NAMALWA (cell line): Measurements from ENCODE around the gene CDADC1.
A peak's percentile ranks its signal among the peaks of the same experiment; 100 is the strongest.

Source experiments
- DNase-seq: peaks from one replicate; pipeline ENCODE4 v3.0.0-alpha.2; 2015; ENCODE audit warnings: low spot score

The CDADC1 gene

GRCh38 chr13:49247643-49248621, at the start of gene CDADC1:
CDADC1 (plus strand) TSS chr13:49247925; CDS start chr13:49248038, 113 bp downstream.
- peak; percentile 97 for DNase-seq

GRCh38 chr13:49206641-49207040, 41.1 kb upstream of the CDADC1 start:
- no peak for DNase-seq

DNA sequence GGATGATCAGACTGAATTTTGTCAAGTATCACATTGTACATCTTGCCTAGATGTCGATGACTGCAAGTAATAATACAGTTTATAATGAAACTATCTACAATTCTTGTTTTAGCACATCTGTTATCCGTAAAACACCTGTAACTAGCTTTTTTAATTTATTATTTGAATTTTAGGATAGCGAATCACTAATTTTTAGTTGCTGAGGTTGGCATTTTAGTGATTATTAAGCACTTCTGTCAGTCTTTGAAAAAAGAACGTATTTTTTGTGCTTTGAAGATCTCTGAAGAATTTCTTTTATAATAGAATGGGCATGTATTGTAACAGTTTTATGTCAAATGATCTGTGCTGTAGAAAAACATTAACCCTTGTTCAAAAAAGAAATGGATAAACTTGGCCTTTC, 39.1 kb upstream of the CDADC1 start:
- no peak for DNase-seq

- no peak for DNase-seq
These were observed 37.6 kb upstream of the CDADC1 start for GRCh38 chr13:49210114-49210513.

DNA sequence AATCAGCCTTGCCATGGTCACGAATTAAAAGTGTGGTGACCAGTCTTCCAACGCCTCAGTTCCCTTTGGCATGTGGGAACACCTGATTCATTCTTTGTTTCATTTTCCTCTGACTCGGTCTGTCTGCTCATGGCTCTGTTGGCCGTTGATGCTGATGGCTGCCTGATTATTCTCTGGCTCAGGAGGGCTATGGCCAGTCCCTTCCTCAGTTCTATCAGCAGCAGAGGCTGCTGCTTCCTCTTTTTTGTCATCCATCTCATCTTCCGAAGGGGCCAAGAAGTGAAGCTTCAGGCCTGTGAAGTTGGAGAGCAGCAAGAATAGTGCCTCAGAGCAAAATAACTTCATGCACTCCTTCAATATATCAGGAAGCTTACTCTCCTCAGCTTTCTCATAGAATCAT, 37.1 kb upstream of the CDADC1 start:
- no peak for DNase-seq

- peak; percentile 44 for DNase-seq
These were observed 34.2 kb upstream of the CDADC1 start for GRCh38 chr13:49213539-49213938.

DNA sequence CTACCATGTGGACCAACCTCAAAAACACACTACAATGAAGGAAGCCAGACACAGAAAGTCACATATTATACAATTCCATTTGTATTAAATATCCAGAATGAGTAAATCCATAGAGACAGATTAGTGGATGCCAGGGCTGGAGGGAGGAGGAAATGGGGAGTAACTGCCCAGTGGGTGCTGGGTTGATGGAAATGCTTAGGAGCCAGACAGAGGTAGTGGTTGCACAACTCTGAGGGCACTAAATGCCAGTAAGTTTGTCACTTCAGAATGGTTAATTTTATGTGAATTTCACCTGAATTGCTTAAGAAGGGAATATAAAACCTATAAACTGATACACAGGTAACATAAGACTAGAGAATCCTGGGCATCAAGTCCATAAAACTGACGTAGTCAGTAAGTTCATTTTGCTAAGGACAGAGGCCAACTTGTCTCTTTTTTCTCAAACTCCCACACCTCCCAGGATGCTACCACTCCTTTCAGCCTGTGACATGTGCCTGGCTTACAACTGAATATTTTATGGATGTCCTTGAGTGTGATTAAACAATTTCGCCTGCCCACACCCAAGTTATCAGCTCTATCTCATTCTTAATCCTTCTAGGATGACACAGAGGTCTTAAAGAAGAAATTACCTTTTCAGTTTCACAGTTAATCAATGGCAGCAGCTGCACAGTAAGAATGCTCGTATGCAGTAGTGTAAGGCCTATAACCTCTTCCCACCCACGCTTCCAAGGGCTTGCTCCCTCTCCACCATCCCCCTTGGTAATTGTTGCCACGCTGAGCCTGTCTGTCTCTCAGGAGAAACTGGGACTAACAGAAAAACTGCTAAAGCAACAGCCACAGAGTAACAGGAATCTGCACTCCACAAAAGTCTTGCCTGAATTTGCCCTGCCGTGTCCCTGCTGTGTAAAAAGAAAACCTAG, 33.5 kb upstream of the CDADC1 start:
- peak; percentile 15 for DNase-seq

DNA sequence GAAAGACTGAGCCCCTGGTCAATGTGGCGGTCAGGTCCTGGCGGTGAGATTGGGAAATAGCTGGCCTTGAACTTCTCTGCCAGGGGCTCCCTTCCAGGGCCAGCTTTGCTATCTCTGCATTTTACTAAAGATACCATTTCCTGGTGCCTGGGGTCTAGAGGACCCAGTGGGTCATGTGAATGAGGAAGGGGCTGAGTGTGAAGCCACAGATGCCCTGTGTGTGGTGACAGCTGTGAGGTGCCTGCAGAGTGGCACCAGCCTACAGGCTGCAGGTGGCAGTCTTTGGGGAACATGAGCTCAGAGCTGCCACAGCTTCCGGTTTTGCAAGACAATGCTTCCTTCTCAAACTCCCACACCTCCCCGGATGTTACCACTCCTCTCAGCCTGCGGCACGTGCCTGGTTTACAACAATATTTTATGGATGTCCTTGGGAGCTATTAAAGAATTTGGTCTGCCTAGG, 32.8 kb upstream of the CDADC1 start:
- peak; percentile 92 for DNase-seq

DNA sequence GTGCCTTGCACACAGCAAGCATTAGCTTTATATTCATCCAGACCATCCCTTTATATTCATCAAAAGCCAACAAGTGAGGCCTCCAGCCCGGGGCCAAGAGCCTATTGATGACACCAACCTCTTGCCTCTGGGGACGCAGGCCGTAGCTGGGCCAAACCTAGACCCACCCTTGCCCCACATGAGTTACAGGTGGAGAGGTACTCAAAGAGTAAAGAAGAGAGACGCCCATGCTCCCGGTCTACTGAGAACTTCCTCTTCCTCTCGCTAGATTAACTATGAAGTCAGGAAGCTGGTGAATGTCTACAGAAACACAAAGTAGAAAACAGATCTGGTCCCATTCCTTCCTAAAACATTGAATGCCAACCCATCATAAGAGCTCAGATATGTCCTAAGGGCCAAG, 31.4 kb upstream of the CDADC1 start:
- no peak for DNase-seq

DNA sequence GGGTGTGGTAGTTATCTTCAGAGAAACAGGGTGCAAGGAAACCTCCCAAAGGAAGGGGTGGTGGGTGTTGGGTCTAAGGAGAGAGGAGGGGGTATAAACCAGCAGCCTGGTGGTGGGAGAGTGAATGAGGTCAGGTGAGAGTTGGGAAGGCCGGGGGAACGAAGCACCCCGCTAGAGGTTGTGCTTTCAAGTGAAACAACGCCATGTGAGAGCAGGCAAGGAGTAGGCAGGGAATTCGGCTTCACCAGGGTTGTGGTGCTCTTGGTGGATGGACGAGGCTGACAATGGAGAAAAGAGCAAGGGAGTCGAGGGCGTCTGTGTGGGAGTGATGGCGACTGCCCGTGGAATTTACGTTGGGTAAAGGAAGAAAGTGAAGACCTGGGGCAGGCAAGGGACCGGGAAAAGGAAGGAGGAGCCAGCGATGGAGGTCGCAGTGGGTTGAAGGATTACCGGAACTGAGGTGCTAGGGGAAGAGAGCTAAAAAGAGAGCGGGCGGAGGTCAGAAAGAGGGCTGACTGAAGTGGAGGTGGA, 29.7 kb upstream of the CDADC1 start:
- DNase-seq, result no peak

DNA sequence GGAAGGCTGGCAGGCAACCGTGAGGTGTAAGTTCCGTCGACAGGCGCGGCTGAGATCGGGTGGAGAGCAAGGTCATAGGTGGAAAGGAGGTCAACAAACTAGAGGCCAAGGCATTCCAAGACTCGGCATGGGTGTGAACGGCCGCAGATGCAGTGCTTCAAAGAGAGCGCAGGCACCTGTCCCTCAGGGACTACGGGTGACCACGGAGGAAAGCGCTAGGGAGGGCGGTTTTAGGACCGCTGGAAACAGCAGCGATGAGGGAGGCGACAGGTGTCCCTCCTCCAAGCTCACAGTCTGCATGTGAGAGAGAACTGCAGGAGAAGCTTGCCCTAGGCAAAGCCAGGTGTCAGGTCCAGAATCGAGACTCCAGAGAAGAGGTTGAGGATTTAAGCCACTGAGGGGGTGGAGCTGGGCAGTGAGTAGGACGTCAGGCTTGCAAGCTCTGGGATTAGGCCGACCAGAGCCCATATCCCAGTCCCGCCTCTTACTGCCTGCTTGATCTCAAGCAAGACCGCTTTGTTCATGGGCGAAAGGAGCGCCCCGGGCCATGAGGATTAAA, 29.2 kb upstream of the CDADC1 start:
- no peak for DNase-seq

GRCh38 chr13:49219647-49220035, 28.1 kb upstream of the CDADC1 start:
- no peak for DNase-seq

DNA sequence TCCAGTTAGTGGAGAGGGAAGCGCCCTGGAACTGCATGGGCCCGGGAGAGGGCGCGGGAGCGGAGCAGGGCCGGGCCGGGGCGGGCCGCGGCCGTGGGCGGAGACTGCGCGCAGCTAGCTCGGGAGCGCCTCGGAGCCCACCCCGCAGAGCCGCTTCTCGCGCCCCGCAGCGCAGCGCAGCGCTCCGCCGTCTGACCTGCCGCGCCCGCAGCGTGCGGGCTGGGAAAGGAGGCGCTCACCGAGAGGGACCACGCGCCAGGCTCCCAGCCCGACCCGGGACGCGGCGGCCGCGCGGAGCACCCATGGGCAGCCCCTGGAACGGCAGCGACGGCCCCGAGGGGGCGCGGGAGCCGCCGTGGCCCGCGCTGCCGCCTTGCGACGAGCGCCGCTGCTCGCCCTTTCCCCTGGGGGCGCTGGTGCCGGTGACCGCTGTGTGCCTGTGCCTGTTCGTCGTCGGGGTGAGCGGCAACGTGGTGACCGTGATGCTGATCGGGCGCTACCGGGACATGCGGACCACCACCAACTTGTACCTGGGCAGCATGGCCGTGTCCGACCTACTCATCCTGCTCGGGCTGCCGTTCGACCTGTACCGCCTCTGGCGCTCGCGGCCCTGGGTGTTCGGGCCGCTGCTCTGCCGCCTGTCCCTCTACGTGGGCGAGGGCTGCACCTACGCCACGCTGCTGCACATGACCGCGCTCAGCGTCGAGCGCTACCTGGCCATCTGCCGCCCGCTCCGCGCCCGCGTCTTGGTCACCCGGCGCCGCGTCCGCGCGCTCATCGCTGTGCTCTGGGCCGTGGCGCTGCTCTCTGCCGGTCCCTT, 27.5 kb upstream of the CDADC1 start, which contains the start of gene MLNR:
TSS of gene MLNR (plus strand) at position 303 of the 820 bp plus-strand sequence. CDS start at position 303, 0 bp downstream.
- DNase-seq, result no peak

- DNase-seq, result no peak
These were observed 26.7 kb upstream of the CDADC1 start for GRCh38 chr13:49220856-49221589.

GRCh38 chr13:49221590-49221965, 26.1 kb upstream of the CDADC1 start:
- DNase-seq, result no peak

GRCh38 chr13:49225223-49226042, 22.3 kb upstream of the CDADC1 start:
- DNase-seq, result no peak

DNA sequence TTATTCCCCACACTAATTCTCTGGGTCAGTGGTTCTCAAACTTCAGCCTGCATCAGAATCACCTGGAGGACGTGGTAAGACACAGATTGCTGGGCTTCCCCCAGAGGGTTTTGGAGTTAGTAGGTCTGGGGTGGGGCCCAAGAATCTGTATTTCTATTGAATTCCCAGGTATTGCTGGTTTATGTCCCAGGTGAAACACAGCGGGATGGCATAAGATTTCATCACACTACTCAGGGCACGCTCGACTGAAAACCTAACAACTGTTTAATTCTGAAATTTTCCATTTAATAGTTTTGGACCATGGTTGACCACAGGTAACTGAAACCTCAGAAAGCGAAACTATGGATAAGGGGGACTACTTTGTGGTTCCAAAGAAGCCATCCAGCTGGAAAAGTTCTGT, 21.1 kb upstream of the CDADC1 start:
- DNase-seq, result no peak

DNA sequence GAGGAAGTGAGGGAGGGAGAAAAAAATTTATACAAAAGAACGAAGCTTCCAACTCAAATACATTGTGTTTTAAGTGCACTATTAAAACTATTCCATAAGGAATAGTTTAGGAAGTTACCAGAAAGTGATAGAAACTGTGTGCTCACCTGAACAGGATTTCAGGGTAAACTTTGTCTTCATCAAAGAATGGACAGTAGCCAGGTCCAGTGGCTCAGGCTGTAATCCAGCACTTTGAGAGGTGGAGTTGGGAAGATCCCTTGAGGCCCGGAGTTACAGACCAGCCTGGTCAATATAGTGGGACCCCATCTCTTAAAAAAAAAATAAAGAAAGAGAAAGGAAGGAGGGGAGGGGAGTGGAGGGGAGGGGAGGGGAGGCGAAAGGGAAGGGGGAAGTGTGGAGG, 13.0 kb upstream of the CDADC1 start:
- DNase-seq, result no peak

DNA sequence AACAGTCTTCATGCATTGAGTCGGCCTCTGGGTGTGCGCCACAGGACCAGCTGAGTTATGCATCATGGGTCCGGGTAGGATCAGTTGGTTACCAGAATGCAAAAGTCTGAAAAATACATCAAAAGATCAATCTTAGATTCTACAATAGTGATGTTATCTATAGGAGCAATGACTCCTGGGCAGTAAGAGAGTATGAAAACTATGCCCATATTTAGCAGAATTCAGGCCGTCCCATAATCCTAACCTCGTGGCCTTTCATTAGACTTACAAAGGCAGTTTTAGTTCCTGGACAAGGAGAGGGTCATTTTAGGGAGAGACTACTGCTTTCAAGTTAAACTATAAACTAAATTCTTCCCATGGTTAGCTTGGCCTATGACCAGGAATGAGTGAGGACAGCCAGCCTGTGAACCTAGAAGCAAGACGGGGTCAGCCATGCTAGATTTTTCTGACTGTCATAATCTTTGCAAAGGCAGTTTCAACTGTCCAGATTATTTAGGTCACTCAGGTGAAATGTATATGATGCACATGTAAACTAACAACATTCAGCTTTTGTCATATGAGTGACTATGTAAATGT, 11.8 kb upstream of the CDADC1 start:
- DNase-seq, result no peak
